Heart right ventricle (tissue), 16 donors: ENCODE data around the gene TVP23C. TPM values are rescaled to one million over a fixed set of nuclear protein-coding genes. Genes with fewer than 3 reads are reported as not detected.

Source experiments
- ATAC-seq, 8 donors: fragments of 200-7000 bp; cut with Tn5 transposase; one replicate each; pipeline ENCODE4 v1.9.1; 2020; ENCODE audit warnings: mild to moderate bottlenecking in 8 of 8, moderate library complexity in 8 of 8, moderate number of reproducible peaks in 1 of 8
- DNase-seq, 2 donors: peaks; one replicate each; pipeline ENCODE4 v3.0.0-alpha.2; 2020
- H3K27ac ChIP-seq, 10 donors: fragments of 200-600 bp; sonication (generic) in 2 of 10; one replicate each; pipeline versions ENCODE4 v1.5.0 to v1.8.0; 2020 to 2022; ENCODE audit warnings: mild to moderate bottlenecking in 3 of 10
- H3K27me3 ChIP-seq, 7 donors: fragments of 200-600 bp; one replicate each; pipeline ENCODE4 v1.8.0; 2021 to 2022; ENCODE audit warnings: mild to moderate bottlenecking in 2 of 7
- H3K36me3 ChIP-seq, 9 donors: fragments of 200-600 bp; sonication (generic) in 1 of 9; one replicate each; pipeline versions ENCODE4 v1.5.0 to v1.8.0; 2020 to 2022; ENCODE audit warnings: mild to moderate bottlenecking in 2 of 9
- H3K4me1 ChIP-seq, 9 donors: fragments of 200-600 bp; sonication (generic) in 1 of 9; one replicate each; pipeline versions ENCODE4 v1.5.0 to v1.8.0; 2020 to 2022; ENCODE audit warnings: mild to moderate bottlenecking in 4 of 9
- H3K4me3 ChIP-seq, 10 donors: fragments of 200-600 bp; sonication (generic) in 2 of 10; one replicate each; pipeline versions ENCODE4 v1.5.0 to v1.8.0; 2020 to 2022; ENCODE audit warnings: mild to moderate bottlenecking in 7 of 10, moderate library complexity in 2 of 10
- H3K9me3 ChIP-seq, 11 donors: fragments of 200-600 bp in 10 of 11; sonication (generic) in 2 of 11; one replicate each; pipeline versions ENCODE4 v1.5.0 to v1.8.0; 2013 to 2022; ENCODE audit warnings: mild to moderate bottlenecking in 2 of 11, control low read depth in 1 of 11, moderate library complexity in 1 of 11
- CTCF ChIP-seq, 9 donors: fragments of 200-600 bp; sonication (generic) in 2 of 9; IDR thresholded peaks; one replicate each; pipeline versions ENCODE4 v1.5.0 to v1.8.0; 2021 to 2022; ENCODE audit warnings: antibody characterized with exemption in 9 of 9, mild to moderate bottlenecking in 5 of 9, moderate library complexity in 1 of 9
- WGBS, 2 donors: extraction: QIAGEN DNeasy Blood & Tissue Kit; methylation state at CpG; one replicate each; pipeline ENCODE4 v1.1.7; 2013; ENCODE audit warnings: inconsistent platforms in 1 of 2; 5-methylcytosine and 5-hydroxymethylcytosine counted together
- intact Hi-C, 10 donors: fragments of 100-400 bp; cut with DNase I; formaldehyde crosslinking; loops; one replicate each; pipeline versions ENCODE4 v1.11.1 to v1.14.2; 2022
- polyA plus RNA-seq, 2 donors: library from polyadenylated mRNA; stranded (reverse); fragments of 200-250 nt; gene quantifications; one replicate each; pipeline ENCODE4 v1.2.3, GENCODE V29; 2013
- total RNA-seq, 10 donors: library from RNA; stranded (reverse); fragmentation: NEBNext Ultra II Directional in 3 of 10; extraction: Animal tissue kit (Norgen Biotek cat#: 25700) in 3 of 10; gene quantifications; one replicate each; pipeline versions ENCODE4 v1.2.1 to v1.2.4, GENCODE V29; 2021 to 2023
- donor health status: Arrhythmogenic right ventricular cardiomyopathy.
- donor health status: ischemic (EF 13 %, LVEDD 7.1; RV severe dilation, severe dysfunction).
- donor health status: healthy with polysubstance abuse.
- donor health status: DM: no; HTN: yes; CAD: no.
- donor health status: DM: no; HTN: no; CAD: no.
- donor health status: ischemic (EF 25% LVEDD 6.9; RV normal size, moderate dysfunction).
- donor health status: ischemic (EF 25% LVEDD 5.7; RV mildly dilated, moderate dysfunction).
- donor health status: healthy.
- donor health status: DM: yes; HTN: yes; CAD: no.
- donor health status: Ischemic cardiomyopathy.
- donor health status: ischemic (EF 35%, LVEDD 5.7; RV mildly dilated, moderate dysfunction).
- donor health status: nonischemic (EF 11% LVEDD 7.7; RV severe dilation, severe dysfunction).
- donor health status: DM: yes; HTN: yes; CAD: no.
- donor health status: PGD.
- donor health status: ischemic (EF 29% LVEDD 5.4; RV normal size, mild dysfunction).
- donor health status: nonischemic (EF 23%, LVEDD 6.1; RV moderate dilation, normal function).

Gene TVP23C
- total and polyA plus RNA-seq, 12 donors, result 2.0 to 8.2 (median 4.8) TPM

DNA sequence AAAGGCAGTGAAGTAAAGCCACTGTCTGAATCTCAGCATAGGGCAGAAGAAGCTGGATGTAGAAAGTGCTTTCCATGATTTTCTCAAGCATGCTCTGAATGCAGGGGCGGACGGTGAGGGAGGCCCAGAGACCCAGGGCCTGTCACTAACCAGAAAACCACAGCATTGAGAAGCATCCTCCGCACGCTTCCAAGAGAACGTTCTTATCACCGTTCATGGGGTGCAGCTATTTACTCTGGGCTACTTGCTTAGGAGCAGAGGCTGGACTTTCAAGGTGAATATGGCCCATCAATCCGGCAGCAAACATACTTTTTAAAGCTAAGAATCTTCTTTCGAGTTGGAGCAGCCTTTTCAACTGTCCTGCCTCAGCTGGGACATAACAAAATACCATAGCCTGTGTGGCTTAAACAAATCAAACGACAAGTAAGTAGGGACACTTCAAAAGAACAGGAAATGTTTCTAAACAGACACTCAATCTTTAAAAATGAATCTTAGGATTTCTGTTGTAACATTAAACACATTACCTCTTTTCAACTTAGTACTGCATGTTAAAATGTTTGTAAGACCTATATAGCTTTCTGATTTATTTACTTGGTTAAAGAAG, 49.3 kb downstream of the TVP23C start:
- no peak overlapping the region for H3K4me3 ChIP-seq
- peaks cover 4 to 27% (median 16%) of the 10 kb centered on the region in 9 donors for H3K4me1 ChIP-seq
- 79 to 83% methylated on average over 9 of the region's 9 CpGs for WGBS, 2 donors
- DNase-seq, result no peak
- peak overlapping the region in 4 of 10 donors; percentile 5 to 48 (median 32) for H3K27ac ChIP-seq
- peaks cover 0 to 39% (median 0%) of the 10 kb centered on the region in 9 donors for H3K36me3 ChIP-seq
- no peak for ATAC-seq
- intact Hi-C loops, result no loop called here
- H3K27me3 ChIP-seq, result no peaks in the 10 kb centered on the region
- TF ChIP-seq CTCF (IDR thresholded peaks at IDR 0.05), result no peak
- H3K9me3 ChIP-seq, result no peaks in the 10 kb centered on the region

GRCh38 chr17:15513058-15513791, 50.1 kb downstream of the TVP23C start:
- DNase-seq (no peak), ATAC-seq (no peak)
- H3K27ac ChIP-seq, result peak overlapping the region in 5 of 10 donors; percentile 5 to 48 (median 33)
- peaks cover 0 to 34% (median 0%) of the 10 kb centered on the region in 9 donors for H3K36me3 ChIP-seq
- no peaks in the 10 kb centered on the region for H3K9me3 ChIP-seq
- H3K27me3 ChIP-seq, result no peaks in the 10 kb centered on the region
- intact Hi-C loops, result no loop called here
- 66 to 71% methylated on average over 6 of the region's 6 CpGs for WGBS, 2 donors
- H3K4me1 ChIP-seq, result peaks cover 5 to 33% (median 20%) of the 10 kb centered on the region in 9 donors
- TF ChIP-seq CTCF (IDR thresholded peaks at IDR 0.05), result no peak
- no peak overlapping the region for H3K4me3 ChIP-seq

GRCh38 chr17:15512071-15512709, 51.1 kb downstream of the TVP23C start:
- no peaks in the 10 kb centered on the region for H3K9me3 ChIP-seq
- H3K4me1 ChIP-seq, result peaks cover 5 to 40% (median 25%) of the 10 kb centered on the region in 9 donors
- intact Hi-C loops, result no loop called here
- no peaks in the 10 kb centered on the region for H3K27me3 ChIP-seq
- WGBS, 2 donors, result 94 to 97% methylated on average over 4 of the region's 4 CpGs
- no peak overlapping the region for H3K27ac ChIP-seq
- DNase-seq (no peak), ATAC-seq (no peak)
- no peak for TF ChIP-seq CTCF (IDR thresholded peaks at IDR 0.05)
- no peak overlapping the region for H3K4me3 ChIP-seq
- peaks cover 0 to 34% (median 0%) of the 10 kb centered on the region in 9 donors for H3K36me3 ChIP-seq

- intact Hi-C loops, result no loop called here
- H3K4me1 ChIP-seq, result peaks cover 5 to 40% (median 25%) of the 10 kb centered on the region in 9 donors
- no peak for ATAC-seq
These were observed 52.1 kb downstream of the TVP23C start for GRCh38 chr17:15511142-15511541.

More at GRCh38 chr17:15511142-15511541, 52.1 kb downstream of the TVP23C start:
- Histone ChIP-seq H3K9me3 (no peaks in the 10 kb centered on the region), H3K27ac (no peak overlapping the region), H3K4me3 (no peak overlapping the region), H3K27me3 (no peaks in the 10 kb centered on the region), H3K36me3 (peaks cover 0 to 29% (median 0%) of the 10 kb centered on the region in 9 donors)
- WGBS, 2 donors, result 80 to 84% methylated on average over 2 of the region's 2 CpGs
- DNase-seq, result no peak
- TF ChIP-seq CTCF (IDR thresholded peaks at IDR 0.05), result no peak
